Measurements from ENCODE around the gene PRKAG3.

- no peak for TF ChIP-seq CTCF (IDR thresholded peaks at IDR 0.05)
- TF ChIP-seq POLR2A (IDR thresholded peaks at IDR 0.05), result no peak
- no peak for TF ChIP-seq POLR2AphosphoS5 (IDR thresholded peaks at IDR 0.05)
Measured at GRCh38 chr2:218869064-218869463, 37.5 kb upstream of the PRKAG3 start.
